Aorta (tissue), 5 donors: ENCODE data around the gene MYL12A. TPM values are rescaled to one million over a fixed set of nuclear protein-coding genes. Genes with fewer than 3 reads are reported as not detected.

ENCODE experiments used
- ATAC-seq: fragments of 200-7000 bp; cut with Tn5 transposase; one replicate; pipeline ENCODE4 v1.9.1; 2022; ENCODE audit warnings: moderate library complexity; ENCODE audit not compliant: low FRiP score
- DNase-seq, 2 donors: peaks; one replicate each; pipeline ENCODE4 v3.0.0-alpha.2; 2020
- H3K27ac ChIP-seq, 2 donors: one replicate each; pipeline ENCODE4 v1.5.1; 2013; ENCODE audit warnings: low read length in 2 of 2, mild to moderate bottlenecking in 2 of 2, moderate library complexity in 2 of 2, control low read depth in 1 of 2, inconsistent platforms in 1 of 2, low read depth in 1 of 2
- H3K27me3 ChIP-seq, 2 donors: one replicate each; pipeline ENCODE4 v1.6.1; 2013; ENCODE audit warnings: control low read depth in 1 of 2, low read length in 1 of 2, mild to moderate bottlenecking in 1 of 2, moderate library complexity in 1 of 2; ENCODE audit not compliant: insufficient read depth in 2 of 2, control insufficient read depth in 1 of 2
- H3K36me3 ChIP-seq, 2 donors: one replicate each; pipeline ENCODE4 v1.6.1; 2013; ENCODE audit warnings: control low read depth in 1 of 2, low read length in 1 of 2, mild to moderate bottlenecking in 1 of 2; ENCODE audit not compliant: insufficient read depth in 2 of 2, control insufficient read depth in 1 of 2
- H3K4me1 ChIP-seq, 2 donors: one replicate each; pipeline ENCODE4 v1.6.1; 2013; ENCODE audit warnings: low read length in 2 of 2, control low read depth in 1 of 2, mild to moderate bottlenecking in 1 of 2, moderate library complexity in 1 of 2; ENCODE audit not compliant: insufficient read depth in 2 of 2, control insufficient read depth in 1 of 2
- H3K4me3 ChIP-seq, 2 donors: one replicate each; pipeline ENCODE4 v1.5.1; 2013; ENCODE audit warnings: low read length in 2 of 2, control low read depth in 1 of 2, mild to moderate bottlenecking in 1 of 2
- H3K9me3 ChIP-seq: one replicate; pipeline ENCODE4 v1.6.1; 2013; ENCODE audit warnings: mild to moderate bottlenecking, low read length; ENCODE audit not compliant: control insufficient read depth
- WGBS, 2 donors: extraction: QIAGEN DNeasy Blood & Tissue Kit; methylation state at CpG; one replicate each; pipeline ENCODE4 v1.1.7; 2013; 5-methylcytosine and 5-hydroxymethylcytosine counted together
- intact Hi-C, 2 donors: fragments of 100-400 bp; cut with DNase I; formaldehyde crosslinking; loops; one replicate each; pipeline versions ENCODE4 v1.14.2 to v1.15.0; 2022
- polyA plus RNA-seq, 2 donors: library from polyadenylated mRNA; stranded (reverse); fragments of 200-250 nt; gene quantifications; one replicate each; pipeline ENCODE4 v1.2.3, GENCODE V29; 2013
- total RNA-seq, 2 donors: library from RNA; stranded (reverse); fragmentation: NEBNext Ultra II Directional; extraction: Animal tissue kit (Norgen Biotek cat#: 25700); gene quantifications; one replicate each; pipeline ENCODE4 v1.2.1, GENCODE V29; 2021
- donor health status: healthy with polysubstance abuse.
- donor health status: Bipolar disorder and iron deficiency.
- donor health status: DM: no; HTN: no; CAD: no.
- donor health status: DM: no; HTN: no; CAD: no.
- donor health status: DM: yes; HTN: yes; CAD: no.

The MYL12A gene
- total and polyA plus RNA-seq, 4 donors, result 414 to 848 (median 661) TPM

- H3K4me3 ChIP-seq, result no peak overlapping the region
- H3K27ac ChIP-seq, result no peak overlapping the region
- no peaks in the 10 kb centered on the region for H3K36me3 ChIP-seq
- ATAC-seq, result no peak
- intact Hi-C loops, result no loop called here
- 20 to 28% methylated on average over 1 of the region's 1 CpG for WGBS, 2 donors
- H3K4me1 ChIP-seq, result peaks cover 0 to 2% of the 10 kb centered on the region in 2 donors
- no peak for DNase-seq
- H3K9me3 ChIP-seq, result no peaks in the 10 kb centered on the region
- H3K27me3 ChIP-seq, result no peaks in the 10 kb centered on the region
These were observed 14.6 kb upstream of the MYL12A start for GRCh38 chr18:3233004-3233403.

DNA sequence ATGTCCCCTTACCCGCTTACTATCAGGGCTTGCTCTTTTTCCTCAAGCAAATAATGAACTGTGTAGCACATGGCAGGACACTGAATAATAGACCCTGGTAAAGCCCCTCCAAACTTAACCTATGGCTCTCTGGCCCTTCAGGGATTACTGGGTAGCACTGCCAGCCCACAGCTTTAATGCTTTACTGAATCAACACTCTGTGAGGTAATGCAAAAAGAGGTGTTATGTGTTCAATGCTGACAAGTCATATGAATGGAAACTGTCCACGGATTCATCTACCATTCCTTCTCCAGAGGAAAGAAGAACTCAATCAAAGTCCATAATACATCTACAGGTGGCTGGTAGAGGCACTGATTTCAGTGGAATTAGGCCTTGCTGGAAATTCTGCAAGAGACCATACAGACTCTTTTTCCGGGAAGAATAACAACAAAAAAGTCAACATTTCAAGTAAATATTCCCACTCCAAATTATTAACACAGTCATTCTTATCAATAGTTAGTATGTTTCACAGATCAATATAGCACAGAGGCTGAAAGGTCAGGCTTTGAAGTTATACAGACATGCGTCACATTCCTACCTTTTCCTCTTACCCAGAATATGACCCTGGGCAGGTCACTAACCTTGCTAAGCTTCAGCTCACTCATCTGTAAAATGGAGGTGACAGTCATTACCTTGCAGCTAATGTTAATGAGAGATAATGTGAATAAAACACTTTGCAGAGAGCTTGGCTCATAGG is 14.0 kb upstream of the MYL12A start:
- Histone ChIP-seq H3K4me1 (peaks cover 0 to 2% of the 10 kb centered on the region in 2 donors), H3K4me3 (no peak overlapping the region), H3K9me3 (no peaks in the 10 kb centered on the region), H3K27ac (no peak overlapping the region), H3K36me3 (no peaks in the 10 kb centered on the region), H3K27me3 (no peaks in the 10 kb centered on the region)
- WGBS, 2 donors, result 87 to 91% methylated on average over 4 of the region's 4 CpGs
- intact Hi-C loops, result no loop called here
- DNase-seq, result no peak
- ATAC-seq, result no peak

DNA sequence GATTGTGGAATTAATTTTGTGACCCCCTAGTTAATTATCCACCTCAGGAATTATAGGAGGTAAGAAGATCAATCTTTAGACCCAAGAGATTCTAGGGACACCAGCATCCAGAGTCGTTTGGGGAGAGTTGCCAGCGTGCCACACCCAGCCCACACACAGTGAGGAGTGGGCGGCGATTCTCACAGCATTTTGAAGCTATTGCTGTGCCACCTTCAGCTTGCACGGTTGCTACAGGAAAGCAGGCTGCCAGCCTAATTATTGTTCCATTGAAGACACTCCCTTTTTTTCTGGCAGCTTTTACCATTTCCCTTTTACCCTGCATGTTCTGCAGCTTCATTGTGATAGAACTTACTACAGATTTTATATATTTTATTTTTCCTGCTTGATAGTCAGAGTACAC is 13.1 kb upstream of the MYL12A start:
- H3K4me3 ChIP-seq, result no peak overlapping the region
- H3K9me3 ChIP-seq, result no peaks in the 10 kb centered on the region
- no peaks in the 10 kb centered on the region for H3K36me3 ChIP-seq
- intact Hi-C loops, result no loop called here
- H3K27me3 ChIP-seq, result no peaks in the 10 kb centered on the region
- H3K4me1 ChIP-seq, result peaks cover 0 to 2% of the 10 kb centered on the region in 2 donors
- no peak for DNase-seq
- WGBS, 2 donors, result 56 to 74% methylated on average over 5 of the region's 5 CpGs
- no peak overlapping the region for H3K27ac ChIP-seq
- no peak for ATAC-seq

DNA sequence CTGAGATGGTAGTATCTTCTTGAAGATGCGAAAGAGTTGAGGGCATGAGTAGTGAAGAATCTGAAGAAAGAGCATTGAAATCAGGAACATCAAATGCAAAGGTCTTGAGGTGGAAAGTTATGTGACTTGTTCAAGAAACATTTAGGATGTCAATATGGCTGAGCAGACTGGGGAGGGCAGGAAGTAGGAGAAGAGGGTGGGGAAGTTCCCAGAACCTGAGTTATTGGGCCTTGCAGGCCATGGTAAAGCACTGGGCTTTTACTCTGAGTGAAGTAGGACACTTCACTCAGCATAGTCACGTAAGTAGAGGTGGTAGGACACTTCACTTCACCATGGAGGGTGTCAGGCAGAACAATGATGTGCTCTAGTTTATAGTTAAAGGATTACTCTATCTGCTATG is 11.8 kb upstream of the MYL12A start:
- ATAC-seq (no peak), DNase-seq (no peak)
- Histone ChIP-seq H3K27ac (no peak overlapping the region), H3K36me3 (no peaks in the 10 kb centered on the region), H3K9me3 (no peaks in the 10 kb centered on the region), H3K4me1 (peaks cover 0 to 2% of the 10 kb centered on the region in 2 donors), H3K4me3 (no peak overlapping the region), H3K27me3 (no peaks in the 10 kb centered on the region)
- WGBS, 2 donors, result 94 to 95% methylated on average over 2 of the region's 2 CpGs
- intact Hi-C loops, result no loop called here

DNA sequence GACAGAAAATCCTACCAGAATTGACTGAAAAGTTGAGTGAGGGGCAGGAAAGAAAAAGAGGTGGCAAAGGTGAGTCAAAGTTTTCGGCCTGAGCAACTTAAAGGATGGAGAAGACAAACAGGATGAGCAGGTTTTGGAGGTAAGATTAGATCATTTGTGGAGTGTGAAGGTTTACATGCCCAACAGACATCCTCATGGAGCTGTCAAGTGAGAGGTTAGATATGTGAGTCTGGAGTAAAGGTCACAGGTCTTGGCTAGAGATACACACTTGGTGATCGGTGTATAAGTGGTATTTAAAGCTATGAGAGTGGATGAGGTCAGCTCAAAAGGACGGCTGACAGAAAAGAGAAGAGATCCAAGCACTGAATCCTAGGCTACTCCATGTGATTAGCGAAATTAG is 11.1 kb upstream of the MYL12A start:
- Histone ChIP-seq H3K27me3 (no peaks in the 10 kb centered on the region), H3K4me3 (no peak overlapping the region), H3K36me3 (no peaks in the 10 kb centered on the region), H3K4me1 (peaks cover 0 to 2% of the 10 kb centered on the region in 2 donors), H3K27ac (no peak overlapping the region), H3K9me3 (no peaks in the 10 kb centered on the region)
- ATAC-seq, result no peak
- 78 to 82% methylated on average over 4 of the region's 4 CpGs for WGBS, 2 donors
- intact Hi-C loops, result no loop called here
- DNase-seq, result no peak

DNA sequence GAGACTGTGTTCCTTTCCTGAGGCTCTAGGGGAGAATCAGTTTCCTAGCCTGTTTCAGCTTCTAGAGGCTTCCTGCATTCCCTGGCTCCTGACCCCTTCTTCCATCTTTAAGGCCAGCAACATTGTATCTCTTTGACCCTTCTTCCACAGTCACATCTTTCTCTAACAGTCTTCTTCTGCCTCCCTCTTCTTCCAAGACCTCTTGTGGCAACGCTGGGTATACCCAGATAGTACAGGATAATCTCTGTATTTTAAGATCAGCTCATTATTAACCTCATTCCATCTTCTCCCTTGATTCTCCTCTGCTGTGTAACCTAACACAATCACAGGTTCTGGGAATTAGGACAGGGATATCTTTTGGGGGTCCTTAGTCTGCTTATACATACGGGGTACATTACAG is 8.9 kb upstream of the MYL12A start:
- WGBS, 2 donors, result 94 to 96% methylated on average over 2 of the region's 2 CpGs
- ATAC-seq (no peak), DNase-seq (no peak)
- H3K4me3 ChIP-seq, result no peak overlapping the region
- H3K36me3 ChIP-seq, result no peaks in the 10 kb centered on the region
- intact Hi-C loops, result no loop called here
- H3K4me1 ChIP-seq, result no peaks in the 10 kb centered on the region
- H3K27me3 ChIP-seq, result no peaks in the 10 kb centered on the region
- H3K9me3 ChIP-seq, result no peaks in the 10 kb centered on the region
- no peak overlapping the region for H3K27ac ChIP-seq

GRCh38 chr18:3245185-3245564 is 2.4 kb upstream of the MYL12A start:
- no peaks in the 10 kb centered on the region for H3K27me3 ChIP-seq
- DNase-seq (no peak), ATAC-seq (no peak)
- no peaks in the 10 kb centered on the region for H3K9me3 ChIP-seq
- H3K27ac ChIP-seq, result no peak overlapping the region
- H3K4me3 ChIP-seq, result peak overlapping the region; percentile 84 to 93
- 9 to 19% methylated on average over 1 of the region's 1 CpG for WGBS, 2 donors
- no peaks in the 10 kb centered on the region for H3K36me3 ChIP-seq
- no peaks in the 10 kb centered on the region for H3K4me1 ChIP-seq
- intact Hi-C loops, result loop anchor here (5.0 to 10.0 kb wide), 2 partner anchors 230 to 313 kb away; partner anchors contain the start of gene LPIN2 (in 1 of the 2)

GRCh38 chr18:3245853-3246634 is 1.6 kb upstream of the MYL12A start:
- Histone ChIP-seq H3K36me3 (no peaks in the 10 kb centered on the region), H3K27me3 (no peaks in the 10 kb centered on the region), H3K9me3 (no peaks in the 10 kb centered on the region), H3K27ac (peak overlapping the region; percentile 91 to 99), H3K4me1 (peaks cover 0 to 1% of the 10 kb centered on the region in 2 donors), H3K4me3 (peak overlapping the region; percentile 84 to 93)
- ATAC-seq (peak; percentile 92), DNase-seq (peak; percentile 94)
- 2 to 4% methylated on average over 29 of the region's 29 CpGs for WGBS, 2 donors
- intact Hi-C loops, result loop anchor here (2.0 to 10.0 kb wide), 3 partner anchors 95 to 314 kb away; partner anchors contain the start of gene LPIN2 (in 1 of the 2)
